Ishikawa (cell line): ENCODE measurements around the gene BORCS8.

Experiments
- CEBPB ChIP-seq: IDR thresholded peaks from 2 replicates; pipeline ENCODE4 v1.6.1; 2012
- CREB1 ChIP-seq: IDR thresholded peaks from 2 replicates; pipeline ENCODE4 v1.6.1; 2012; ENCODE audit warnings: low read depth
- EGR1 ChIP-seq: IDR thresholded peaks from 2 replicates; pipeline ENCODE4 v1.6.1; 2012
- EP300 ChIP-seq: IDR thresholded peaks from 2 replicates; pipeline ENCODE4 v1.6.1; 2012; ENCODE audit warnings: borderline replicate concordance
- FOXM1 ChIP-seq: IDR thresholded peaks from 2 replicates; pipeline ENCODE4 v1.6.1; 2012; ENCODE audit warnings: low read depth, borderline replicate concordance
- NFIC ChIP-seq: IDR thresholded peaks from 2 replicates; pipeline ENCODE4 v1.6.1; 2012
- RAD21 ChIP-seq: IDR thresholded peaks from 2 replicates; pipeline ENCODE4 v1.6.1; 2012; ENCODE audit warnings: low read depth
- TAF1 ChIP-seq: IDR thresholded peaks from 2 replicates; pipeline ENCODE4 v1.6.1; 2012; ENCODE audit warnings: low read depth, mild to moderate bottlenecking
- TCF12 ChIP-seq: IDR thresholded peaks from 2 replicates; pipeline ENCODE4 v1.6.1; 2012; ENCODE audit warnings: low read depth
- TEAD4 ChIP-seq: IDR thresholded peaks from 2 replicates; pipeline ENCODE4 v1.6.1; 2012
- YY1 ChIP-seq: IDR thresholded peaks from 2 replicates; pipeline ENCODE4 v1.6.1; 2012; ENCODE audit warnings: low read depth
- ZBTB7A ChIP-seq: IDR thresholded peaks from 2 replicates; pipeline ENCODE4 v1.6.1; 2012; ENCODE audit warnings: low read depth
- TF ChIP-seq, protein P1 (sequence below): IDR thresholded peaks from 2 replicates; pipeline ENCODE4 v1.6.1; 2012
- TF ChIP-seq, protein P2 (sequence below): IDR thresholded peaks from 2 replicates; pipeline ENCODE4 v1.6.1; 2012; ENCODE audit warnings: low read depth, mild to moderate bottlenecking
- TF ChIP-seq, protein P3 (sequence below): IDR thresholded peaks from 2 replicates; pipeline ENCODE4 v1.6.1; 2012

BORCS8 gene

DNA sequence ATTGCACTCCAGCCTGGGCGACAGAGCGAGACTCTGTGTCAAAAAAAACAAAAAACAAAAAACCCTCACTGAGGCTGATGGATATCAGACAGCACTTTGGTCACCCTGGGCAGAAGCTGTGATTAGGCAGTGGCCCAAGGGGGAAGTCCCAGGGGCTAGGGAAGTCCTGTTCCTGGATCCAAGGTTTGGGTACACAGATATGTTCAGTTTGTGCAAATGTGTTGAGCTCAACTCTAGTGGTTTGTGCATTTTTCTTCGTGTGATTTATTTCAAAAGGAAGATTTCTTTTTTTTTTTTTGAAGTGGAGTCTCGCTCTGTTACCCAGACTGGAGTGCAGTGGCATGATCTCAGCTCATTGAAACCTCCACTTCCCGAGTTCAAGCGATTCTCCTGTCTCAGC, 34.1 kb downstream of the BORCS8 start:
- TF ChIP-seq EGR1, result no peak
- no peak for TF ChIP-seq CREB1
- no peak for TF ChIP-seq CEBPB
- TF ChIP-seq TEAD4, result no peak
- TF ChIP-seq ZBTB7A, result no peak
- no peak for TF ChIP-seq EP300
- TF ChIP-seq TAF1, result no peak
- no peak for TF ChIP-seq RAD21
- no peak for TF ChIP-seq YY1

DNA sequence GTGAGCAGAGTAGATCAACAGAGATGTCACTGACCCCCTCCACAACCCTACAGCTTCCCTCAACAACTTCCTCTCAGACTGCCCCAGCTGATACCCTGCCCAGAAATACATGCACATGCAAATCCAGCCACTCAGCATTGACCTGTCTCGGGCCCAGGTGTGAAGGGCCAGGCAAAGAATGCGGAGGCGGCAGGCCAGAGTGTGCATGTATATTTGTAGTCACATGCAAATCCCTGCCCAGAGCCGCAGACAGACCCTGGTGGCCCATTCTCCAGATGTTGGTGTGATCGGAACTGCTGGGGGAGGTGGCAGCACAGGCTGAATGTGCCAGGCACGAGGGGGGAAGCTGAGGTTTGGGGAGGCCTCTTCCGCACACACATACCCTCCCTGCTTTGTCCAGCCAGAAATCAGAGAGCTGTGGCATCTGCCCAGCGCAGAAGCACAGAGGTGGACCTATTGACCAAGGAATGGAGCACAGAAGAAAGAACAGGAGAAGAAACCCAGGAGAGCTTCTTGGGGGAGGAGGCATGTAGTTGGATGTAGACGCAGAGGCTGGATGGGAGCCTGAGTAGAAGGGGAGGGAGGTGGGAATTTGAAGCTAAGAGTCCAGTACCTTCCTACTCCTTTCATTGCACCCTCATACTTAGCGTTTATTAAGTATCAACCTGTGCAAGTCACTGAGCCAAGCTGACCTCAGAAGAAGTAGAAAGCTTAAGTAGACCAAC, 36.3 kb downstream of the BORCS8 start:
- TF ChIP-seq TEAD4 (no peak), TAF1 (no peak), RAD21 (no peak), NFIC (no peak), YY1 (no peak), FOXM1 (no peak), EP300 (no peak), EGR1 (no peak), CREB1 (no peak), TCF12 (no peak)
- TF ChIP-seq, protein P1, sequence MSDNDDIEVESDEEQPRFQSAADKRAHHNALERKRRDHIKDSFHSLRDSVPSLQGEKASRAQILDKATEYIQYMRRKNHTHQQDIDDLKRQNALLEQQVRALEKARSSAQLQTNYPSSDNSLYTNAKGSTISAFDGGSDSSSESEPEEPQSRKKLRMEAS, result no peak
- TF ChIP-seq, protein P2, sequence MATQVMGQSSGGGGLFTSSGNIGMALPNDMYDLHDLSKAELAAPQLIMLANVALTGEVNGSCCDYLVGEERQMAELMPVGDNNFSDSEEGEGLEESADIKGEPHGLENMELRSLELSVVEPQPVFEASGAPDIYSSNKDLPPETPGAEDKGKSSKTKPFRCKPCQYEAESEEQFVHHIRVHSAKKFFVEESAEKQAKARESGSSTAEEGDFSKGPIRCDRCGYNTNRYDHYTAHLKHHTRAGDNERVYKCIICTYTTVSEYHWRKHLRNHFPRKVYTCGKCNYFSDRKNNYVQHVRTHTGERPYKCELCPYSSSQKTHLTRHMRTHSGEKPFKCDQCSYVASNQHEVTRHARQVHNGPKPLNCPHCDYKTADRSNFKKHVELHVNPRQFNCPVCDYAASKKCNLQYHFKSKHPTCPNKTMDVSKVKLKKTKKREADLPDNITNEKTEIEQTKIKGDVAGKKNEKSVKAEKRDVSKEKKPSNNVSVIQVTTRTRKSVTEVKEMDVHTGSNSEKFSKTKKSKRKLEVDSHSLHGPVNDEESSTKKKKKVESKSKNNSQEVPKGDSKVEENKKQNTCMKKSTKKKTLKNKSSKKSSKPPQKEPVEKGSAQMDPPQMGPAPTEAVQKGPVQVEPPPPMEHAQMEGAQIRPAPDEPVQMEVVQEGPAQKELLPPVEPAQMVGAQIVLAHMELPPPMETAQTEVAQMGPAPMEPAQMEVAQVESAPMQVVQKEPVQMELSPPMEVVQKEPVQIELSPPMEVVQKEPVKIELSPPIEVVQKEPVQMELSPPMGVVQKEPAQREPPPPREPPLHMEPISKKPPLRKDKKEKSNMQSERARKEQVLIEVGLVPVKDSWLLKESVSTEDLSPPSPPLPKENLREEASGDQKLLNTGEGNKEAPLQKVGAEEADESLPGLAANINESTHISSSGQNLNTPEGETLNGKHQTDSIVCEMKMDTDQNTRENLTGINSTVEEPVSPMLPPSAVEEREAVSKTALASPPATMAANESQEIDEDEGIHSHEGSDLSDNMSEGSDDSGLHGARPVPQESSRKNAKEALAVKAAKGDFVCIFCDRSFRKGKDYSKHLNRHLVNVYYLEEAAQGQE, result no peak

DNA sequence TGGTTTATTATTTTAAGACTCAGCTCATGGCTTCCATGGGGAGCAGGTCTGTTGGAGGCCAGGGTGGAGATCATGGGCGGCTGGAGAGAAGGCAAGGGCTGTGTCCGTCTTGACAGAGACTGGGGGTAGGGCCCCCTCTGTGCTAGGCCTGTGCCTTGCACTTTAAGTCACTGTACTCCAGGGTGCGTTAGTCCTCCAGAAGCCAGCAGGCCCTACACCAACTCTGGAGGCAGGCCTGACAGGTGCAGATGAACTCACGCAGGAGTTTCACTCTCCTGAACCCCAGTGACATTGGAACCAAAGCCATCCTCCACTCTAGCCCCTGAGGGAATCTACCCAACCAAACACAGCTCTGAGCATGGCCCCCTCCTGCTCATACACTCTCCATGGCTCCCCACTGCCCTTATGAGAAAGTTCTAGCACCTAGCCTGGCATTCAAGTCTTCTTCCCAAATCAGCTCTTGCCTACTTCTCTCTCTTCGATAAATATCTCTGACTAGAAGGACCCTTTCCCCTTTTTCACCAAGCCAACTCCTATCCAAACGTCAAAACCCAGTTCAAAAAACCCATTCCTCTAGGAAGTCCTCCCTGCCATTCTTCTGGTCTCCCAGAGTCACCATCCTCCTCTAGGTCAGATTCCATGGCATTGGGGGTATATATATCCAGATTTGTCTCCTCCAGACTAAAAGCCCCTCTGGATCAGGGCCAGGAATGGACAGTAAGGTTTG, 37.0 kb downstream of the BORCS8 start:
- TF ChIP-seq RAD21 (no peak), CREB1 (no peak), EP300 (no peak), ZBTB7A (no peak), YY1 (no peak), NFIC (no peak), EGR1 (no peak), TAF1 (no peak)
- TF ChIP-seq, protein P2, result no peak

DNA sequence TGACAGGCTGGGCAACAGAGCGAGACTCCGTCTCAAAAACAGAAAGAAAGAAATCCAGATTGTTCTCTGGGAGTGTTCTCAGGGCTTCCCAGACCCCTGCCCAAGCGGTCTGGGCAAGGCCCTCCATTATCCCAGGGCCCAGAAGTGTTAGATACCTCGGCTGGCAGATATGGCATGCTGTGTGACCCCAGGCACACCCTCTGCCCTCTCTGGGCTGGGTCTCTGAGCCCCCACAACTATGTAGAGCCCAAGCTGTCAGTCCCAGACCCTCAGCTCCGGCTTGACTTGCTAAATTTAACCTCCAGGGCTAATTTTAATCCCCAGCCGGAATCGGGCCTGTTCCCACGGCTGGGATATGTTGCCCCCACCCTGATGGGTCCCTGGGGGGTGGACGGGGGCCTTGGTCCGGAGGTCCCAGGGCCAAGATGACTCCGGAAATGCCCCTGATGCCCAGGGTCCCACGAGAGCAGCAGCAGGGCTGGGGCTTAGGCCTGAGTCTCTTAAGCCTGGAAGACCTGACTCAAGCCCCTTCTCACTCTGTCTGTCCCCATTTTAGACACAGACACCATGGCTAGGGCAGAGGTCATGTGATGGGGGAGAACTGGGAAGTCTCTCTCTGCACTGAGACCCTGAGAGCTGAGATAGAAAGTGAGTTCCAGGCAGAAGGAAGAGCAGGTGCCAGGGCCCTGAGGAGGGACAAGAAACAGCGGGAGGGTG, 39.1 kb downstream of the BORCS8 start:
- TF ChIP-seq, protein P1, result no peak

DNA sequence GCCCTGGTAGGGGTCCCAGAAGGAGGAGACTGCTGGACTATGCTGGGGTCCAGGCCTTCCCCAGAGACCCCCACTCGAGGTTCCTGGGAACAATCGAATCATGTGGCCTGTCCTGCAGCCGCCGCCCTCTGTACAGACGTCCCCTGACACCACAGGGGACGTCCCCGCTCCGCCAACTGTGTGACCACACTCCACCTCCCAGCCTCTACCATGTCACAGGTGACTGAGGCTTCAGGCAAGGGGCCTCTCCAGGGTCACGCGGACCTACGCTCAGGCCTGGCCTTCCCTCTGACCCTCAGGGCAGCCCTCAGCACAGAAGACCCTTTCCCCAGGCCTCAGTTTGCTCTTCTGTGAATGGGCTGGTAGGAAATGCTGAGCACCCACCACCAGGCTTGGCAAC, 40.5 kb downstream of the BORCS8 start:
- TF ChIP-seq YY1 (no peak), TCF12 (no peak), ZBTB7A (no peak), RAD21 (no peak), CREB1 (no peak), FOXM1 (no peak), NFIC (no peak)
- TF ChIP-seq, protein P1, result no peak
- TF ChIP-seq, protein P3, sequence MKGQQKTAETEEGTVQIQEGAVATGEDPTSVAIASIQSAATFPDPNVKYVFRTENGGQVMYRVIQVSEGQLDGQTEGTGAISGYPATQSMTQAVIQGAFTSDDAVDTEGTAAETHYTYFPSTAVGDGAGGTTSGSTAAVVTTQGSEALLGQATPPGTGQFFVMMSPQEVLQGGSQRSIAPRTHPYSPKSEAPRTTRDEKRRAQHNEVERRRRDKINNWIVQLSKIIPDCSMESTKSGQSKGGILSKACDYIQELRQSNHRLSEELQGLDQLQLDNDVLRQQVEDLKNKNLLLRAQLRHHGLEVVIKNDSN, result no peak
- TF ChIP-seq, protein P2, result no peak
